Eye (tissue), 1 donor: ENCODE results near the gene JAML.
A peak's percentile ranks its signal among the peaks of the same experiment; 100 is the strongest.
"Not testable (repeated sequence)": the region's sequence is repeated elsewhere in the genome, so short reads cannot be mapped to it uniquely, and the experiment has no call there.

Experiments used
- DNase-seq: peaks from one replicate; pipeline ENCODE4 v3.0.0-alpha.2; 2015

The JAML gene

DNA sequence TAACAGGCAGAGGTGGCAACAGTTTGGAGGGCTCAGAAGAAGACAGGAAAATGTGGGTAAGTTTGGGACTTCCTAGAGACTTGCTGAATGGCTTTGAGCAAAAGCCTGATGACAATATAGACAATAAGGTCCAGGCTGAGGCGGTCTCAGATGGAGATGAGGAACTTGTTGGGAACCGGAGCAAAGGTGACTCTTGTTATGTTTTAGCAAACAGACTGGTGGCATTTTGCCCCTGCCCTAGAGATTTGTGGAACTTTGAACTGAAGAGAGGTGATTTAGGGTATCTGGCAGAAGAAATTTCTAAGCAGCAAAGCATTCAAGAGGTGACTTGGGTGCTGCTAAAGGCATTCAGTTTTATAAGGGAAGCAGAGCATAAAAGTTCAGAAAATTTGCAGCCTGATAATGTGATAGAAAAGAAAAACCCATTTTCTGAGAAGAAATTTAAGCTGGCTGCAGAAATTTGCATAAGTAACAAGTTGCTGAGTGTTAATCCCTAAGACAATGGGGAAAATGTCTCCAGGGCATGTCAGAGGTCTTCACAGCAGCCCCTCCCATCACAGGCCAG lies 33.8 kb downstream of the JAML start:
- DNase-seq: not testable (repeated sequence)

DNA sequence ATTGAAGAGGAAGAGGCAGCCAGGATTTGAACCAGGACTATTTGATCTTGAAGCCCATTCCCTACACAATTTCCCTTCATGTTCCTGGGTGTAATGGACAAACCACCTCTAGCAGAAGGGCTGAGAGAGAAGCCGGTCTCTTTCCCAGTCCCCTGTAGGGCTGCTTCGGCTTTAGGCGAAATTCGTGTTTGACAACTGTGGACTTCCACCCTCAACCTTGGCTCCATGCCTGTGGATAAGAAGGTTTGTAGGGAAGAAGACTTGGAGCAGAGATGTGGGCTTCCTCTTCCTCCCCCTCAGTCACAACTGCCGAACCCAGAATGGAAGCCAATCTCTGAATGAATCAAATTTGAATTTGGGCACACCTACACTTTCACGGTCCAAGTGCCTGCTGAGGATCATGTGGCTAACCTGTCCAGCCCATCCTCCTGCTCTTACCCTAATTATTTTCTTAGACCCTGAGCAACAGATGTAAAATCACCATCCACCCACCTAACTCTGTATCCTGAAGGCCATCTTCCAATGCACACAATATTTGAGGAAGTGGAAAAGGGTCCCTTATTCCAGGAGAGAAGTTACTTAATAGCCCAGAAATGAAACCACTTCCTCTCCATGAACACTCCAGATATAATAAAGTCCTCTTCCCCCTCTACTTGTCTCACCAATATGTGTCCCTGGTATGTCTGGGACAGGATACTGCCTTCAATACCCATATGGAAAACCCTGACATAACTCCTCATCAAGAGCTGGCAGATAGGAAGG lies 38.3 kb downstream of the JAML start:
- no peak for DNase-seq

DNA sequence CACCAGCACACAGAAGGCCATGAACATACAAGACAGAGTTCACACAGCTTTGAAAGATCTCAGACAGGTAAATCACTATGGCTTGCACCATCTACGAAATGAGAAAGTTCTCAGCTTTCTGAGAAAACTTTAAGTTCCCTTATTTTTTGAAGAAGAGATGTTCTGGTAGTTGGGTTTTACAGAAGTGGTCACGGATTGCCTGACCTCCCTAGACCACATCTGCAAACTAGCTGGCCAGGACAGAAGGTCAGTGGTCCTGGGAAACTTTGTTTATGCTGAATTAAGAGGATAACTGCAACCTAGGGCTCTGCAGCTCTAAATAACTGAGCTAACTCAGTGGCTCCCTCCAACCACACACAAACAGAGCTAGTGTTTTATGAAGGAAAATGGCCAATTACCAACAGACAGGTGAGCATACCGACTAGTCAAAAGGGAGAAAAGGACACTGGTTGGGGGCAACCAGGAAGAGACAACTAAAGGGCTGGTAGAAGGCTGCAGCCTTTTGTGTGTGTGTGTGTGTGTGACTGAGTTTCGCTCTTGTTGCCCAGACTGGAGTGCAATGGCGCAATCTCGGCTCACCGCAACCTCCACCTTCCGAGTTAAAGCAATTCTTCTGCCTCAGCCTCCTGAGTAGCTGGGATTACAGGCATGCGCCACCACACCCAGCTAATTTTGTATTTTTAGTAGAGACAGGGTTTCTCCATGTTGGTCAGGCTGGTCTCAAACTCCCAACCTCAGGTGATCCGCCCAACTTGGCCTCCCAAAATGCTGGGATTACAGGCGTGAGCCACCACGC lies 39.8 kb downstream of the JAML start:
- no peak for DNase-seq

DNA sequence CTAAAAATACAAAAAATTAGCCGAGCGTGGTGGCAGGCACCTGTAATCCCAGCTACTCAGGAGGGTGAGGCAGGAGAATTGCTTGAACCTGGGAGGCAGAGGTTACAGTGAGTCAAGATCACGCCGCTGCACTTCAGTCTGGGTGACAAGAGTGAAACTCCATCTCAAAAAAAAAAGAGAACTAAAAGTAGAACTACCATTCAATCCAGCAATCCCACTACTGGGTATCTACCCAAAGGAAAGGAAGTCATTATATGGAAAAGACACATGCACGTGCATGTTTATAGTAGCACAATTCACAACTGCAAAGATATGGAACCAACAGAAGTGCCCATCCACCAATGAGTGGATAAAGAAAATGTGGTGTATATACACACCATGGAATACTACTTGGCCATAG lies 41.1 kb downstream of the JAML start:
- not testable (repeated sequence) for DNase-seq

DNA sequence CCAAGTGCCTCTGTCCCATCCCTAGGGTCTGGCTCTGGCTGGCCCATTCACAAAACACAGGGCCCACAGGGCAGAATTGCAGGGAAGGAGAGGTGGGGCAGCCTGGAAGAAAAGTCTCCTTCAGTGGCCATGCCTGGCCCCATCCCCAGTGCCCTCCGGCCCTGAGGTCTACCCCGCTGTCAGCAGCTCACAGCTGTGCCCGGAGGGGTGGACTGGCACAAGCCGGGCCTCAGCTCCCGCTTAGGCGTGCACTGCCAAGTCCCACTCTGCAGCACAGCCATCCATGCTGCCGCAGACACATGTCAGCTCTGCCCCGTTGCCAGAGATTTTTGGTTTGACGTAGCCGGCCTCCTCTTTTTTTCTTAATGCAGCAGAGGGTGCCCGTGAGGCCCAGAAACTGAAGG lies 44.5 kb downstream of the JAML start:
- DNase-seq: peak; percentile 93

DNA sequence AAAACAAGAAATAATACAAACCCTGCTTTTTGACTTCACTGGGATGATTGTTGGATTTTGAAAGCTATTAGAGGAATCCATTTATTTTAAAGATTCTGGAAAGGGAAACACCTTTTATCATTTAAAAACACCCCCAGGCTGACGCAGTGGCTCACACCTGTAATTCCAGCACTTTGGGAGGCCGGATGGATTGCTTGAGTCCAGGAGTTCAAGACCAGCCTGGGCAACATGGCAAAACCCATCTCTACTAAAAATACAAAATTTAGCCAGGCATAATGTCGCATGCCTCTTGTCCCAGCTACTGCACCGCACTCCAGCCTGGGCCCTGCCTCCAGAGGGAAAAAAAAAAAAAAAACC lies 48.1 kb downstream of the JAML start:
- no peak for DNase-seq

DNA sequence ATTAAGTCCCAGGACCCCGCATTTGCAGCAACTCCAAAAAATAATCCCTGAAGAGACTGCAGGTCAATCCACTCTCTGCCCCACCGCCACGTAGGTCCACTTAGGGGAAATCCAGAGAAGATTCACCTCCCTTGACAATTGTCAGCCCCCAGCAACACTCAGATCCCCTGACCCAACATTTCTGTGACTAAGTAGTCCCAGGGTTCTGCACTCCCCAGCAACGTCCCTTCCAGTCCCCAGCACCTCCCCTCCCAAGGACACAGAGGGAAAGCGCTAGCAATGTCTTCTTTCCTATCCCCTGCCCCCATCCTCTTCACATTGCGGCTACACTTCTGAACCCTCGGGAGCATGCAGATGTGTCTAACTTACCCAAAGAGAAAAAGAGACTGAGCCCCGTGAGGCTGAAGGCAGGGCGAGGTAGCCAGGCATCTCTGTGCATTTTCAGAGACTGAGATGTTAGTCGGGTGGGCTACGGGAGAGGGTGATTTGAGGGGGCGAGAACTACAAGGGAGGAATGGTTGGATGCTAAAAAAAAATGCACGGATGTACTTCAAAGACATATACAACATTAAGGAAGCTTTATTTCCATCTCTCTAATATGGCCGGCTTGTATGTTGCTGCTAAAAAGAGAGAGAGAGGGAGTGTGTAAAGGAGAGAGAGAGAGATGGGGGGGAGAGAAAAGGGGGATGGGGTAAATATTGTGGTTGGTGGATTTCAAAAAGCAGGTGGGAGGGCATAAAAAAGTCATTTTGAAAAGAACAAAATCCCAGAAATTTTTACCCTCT lies 48.6 kb downstream of the JAML start, which contains the start of gene SCN2B:
TSS of gene SCN2B (minus strand) at position 647 of the 785 bp plus-strand sequence. CDS start at position 439, 208 bp downstream.
- DNase-seq: peak; percentile 82

DNA sequence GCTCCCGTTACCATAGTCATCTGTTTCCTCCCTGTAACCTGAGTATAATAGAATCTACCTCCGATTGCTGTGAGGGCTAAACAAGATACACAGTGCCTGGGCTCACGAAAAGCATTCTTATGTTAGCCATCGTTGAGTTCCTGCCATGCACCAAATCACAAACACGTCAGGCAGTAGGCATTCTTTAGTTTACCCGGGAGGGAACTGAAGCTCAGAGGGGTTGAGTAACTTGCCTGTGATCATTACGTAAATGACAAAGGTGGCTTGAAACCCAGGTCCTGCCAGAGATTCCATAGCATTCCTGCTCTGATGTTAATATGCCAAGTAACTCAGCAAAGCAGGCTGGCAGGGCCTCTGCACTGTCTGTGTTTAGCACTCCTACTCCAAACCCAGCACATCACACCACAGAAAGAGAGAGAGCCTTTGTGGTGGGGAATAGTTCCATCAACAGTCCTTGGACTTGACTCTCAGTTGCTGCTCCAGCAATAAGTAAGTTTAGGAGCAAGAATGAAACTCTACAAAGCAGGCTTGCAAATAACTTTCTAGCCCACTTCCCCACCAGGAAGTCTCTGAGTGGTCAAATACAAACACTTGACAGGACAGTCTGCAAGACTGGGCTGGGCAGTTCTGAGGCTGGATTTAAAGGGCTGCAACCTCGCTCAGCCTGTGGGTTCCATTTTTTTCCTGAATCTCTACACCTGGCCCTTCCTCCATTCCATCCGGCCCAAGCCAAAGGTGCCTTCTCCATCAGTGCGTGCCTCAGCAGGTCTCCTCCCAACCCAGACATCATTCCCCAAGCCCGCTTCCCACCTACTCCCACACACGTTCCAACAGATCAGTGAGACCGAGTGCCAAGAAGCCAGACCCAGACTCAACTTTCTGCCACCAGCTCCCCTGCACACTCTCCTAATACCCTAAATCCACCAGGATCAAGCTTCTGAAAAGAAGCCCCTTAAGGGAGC lies 49.5 kb downstream of the JAML start:
- DNase-seq: peak; percentile 28

DNA sequence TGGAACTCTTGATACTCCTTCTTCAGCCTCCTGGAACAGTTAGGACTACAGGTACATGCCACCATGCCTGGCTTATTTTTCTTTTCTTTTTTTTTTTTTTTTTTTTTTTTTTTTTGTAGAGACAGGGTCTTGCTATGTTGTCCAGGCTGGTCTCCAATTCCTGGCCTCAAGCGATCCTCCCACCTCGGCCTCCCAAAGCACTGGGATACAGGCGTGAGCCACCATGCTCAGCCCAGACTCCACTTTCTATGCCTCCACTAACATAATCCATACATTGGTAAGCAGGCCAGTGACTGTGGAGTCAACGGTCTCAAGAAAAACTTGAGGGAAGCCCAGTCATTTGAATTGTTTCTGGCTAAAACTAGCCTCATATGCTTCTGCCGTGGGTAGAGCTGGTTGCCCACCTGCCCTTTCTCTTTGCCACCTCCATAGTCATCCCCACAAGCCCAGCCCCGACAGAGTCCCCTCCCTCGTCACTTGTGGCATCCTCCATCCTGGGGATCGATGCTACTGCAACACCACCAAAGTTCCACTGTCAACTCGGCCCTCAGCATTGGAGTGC lies 50.7 kb downstream of the JAML start:
- DNase-seq: no peak

DNA sequence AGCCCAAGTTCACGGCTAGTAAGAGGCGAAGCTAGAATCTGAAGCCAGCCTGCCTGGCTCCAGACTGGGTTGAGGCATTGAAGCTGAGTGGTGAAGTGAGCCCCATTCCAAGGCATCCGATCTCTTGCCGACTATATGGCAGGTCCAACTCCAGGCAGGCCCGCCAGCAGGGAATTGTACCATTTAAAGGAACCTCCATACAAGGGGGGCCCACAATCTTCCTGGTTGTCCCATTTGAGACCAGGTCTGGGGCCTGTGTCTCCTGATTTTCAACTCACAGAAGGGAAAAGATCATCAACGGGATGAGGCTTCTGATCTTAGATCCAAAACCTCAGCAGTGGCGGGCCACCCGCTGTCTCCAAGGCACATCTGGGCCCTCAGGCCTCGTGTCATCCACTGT lies 52.5 kb downstream of the JAML start:
- DNase-seq: no peak

DNA sequence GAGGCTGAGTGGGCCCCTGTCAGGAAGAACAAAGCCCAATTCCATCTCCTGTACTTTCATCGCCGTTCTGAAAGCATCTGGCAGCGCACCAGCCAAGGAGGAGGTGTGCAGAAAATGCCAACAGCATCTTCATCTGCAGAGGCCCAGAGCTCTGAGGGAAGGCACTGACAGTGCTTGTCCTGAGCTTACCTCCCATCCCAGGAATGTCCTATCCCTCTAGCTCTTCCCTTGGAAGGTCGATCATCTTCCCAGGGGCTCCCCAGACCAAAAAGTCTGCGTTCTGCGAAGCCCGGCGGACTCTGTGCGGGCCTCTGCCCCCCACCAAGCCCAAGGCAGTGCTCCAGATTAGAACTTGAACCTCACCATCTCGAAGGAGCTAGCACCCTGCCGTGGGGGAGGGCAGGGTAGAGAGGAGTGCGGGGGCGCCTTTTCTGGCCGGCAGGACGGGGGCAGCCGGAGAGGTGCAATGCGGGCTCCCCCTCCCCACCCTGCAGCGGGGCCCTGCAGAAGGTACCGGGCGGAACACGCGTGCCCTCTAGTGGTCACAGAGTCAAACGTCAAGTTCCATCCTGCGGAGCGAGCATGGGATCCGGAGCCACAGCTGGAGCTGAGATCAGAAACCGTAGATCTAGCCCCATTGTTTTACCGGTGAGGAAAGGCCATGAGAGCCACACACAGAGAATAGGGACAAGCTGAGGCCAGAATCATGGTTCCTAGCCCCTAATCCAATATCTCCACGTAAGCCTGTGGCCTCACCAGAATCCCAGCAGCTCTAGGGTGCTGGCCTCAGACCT lies 53.3 kb downstream of the JAML start:
- DNase-seq: peak; percentile 90

DNA sequence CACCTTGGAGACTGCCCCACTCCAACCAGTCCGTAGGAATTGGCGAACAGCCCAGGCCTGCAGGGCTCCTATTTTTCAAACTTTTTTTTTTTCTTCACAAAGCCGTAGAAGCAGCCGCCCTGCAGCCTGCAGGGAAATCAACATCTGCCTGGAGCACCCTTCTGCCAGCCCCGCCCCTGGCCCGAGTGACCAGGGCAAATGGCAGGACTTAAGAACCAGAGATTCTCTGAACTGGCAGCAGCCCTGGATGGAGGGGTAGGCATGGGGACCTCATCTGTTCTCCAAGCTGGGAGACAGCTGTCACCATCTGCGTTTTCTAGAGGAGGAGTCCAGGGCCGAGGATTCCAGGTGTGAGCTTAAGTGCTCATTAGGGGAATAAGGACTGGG lies 53.9 kb downstream of the JAML start:
- no peak for DNase-seq

DNA sequence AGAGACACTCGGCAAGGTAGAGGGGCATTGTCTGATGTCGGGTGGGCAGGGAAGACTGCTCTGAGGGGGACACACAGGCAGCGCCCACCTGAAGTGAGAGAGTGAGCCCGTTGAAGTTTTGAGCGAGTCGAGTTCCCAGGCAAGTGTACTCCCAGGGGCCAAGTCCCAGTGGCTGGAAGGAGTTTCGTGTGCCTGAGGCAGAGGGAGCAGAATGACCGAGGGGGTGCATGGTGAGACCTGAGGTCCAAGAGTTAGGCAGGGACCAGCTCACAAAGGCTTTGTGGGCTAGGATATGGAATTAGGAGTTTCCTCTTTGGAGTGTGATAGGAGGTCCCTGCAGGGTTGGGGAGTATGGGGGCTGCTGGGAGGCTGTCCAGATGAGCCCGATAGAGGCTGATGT lies 54.6 kb downstream of the JAML start:
- no peak for DNase-seq

DNA sequence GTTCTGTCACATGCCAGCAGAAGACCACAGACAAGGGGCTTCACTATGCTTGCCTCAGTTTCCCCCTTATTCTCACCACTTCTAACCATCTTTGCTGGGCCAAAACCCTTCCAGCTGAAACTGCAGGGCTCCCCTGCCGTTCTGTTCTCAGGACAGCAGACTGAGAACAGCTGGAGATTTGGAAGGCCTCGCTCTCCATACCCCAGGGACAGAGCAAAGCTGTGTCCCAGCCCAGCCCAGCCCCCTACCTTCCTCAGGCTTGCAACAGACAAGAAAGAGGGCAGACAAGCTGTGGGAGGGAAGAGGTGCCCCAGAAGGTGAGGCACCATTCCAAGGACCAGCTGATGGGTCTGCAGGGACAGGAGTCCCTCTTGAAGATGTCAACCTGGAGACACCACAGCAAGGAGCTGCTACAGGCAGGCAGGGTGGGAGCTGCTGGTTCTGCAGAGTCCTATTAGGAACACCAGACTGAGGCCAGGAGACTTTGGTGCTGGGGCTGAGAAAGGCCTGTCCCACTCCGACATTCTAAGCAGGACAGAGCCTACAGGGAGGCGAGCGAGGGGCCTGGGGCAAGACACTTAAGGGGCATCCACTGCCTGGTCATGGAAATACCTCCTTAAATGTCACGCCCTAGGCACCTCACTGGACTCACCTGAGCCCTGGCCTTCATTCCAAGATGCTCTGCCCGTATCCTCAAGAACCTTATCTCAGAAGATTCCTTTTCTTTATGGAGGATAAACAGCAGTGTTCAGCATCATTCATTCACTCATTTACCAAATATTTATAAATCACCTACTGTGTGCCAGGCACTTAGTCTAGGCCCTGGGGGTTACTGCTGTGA lies 55.3 kb downstream of the JAML start:
- DNase-seq: no peak

DNA sequence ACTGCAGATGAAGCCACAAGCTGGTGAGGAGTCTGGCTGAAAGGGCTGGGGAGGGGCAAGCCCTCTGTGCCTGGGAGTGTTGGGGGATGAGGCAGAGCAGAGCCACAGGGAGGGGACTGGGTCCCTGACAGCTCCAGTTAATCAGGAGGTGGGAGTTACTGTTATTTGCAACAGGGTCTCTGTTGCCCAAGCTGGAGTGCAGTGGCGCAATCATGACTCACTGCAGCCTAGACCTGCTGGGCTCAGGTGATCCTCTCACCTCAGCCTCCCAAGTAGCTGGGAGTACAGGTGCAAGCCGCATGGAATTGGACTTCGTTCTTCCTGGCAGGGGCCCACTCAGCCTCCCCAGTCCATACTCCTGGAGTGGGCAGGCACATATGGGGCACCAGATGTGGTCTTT lies 56.1 kb downstream of the JAML start:
- DNase-seq: no peak

DNA sequence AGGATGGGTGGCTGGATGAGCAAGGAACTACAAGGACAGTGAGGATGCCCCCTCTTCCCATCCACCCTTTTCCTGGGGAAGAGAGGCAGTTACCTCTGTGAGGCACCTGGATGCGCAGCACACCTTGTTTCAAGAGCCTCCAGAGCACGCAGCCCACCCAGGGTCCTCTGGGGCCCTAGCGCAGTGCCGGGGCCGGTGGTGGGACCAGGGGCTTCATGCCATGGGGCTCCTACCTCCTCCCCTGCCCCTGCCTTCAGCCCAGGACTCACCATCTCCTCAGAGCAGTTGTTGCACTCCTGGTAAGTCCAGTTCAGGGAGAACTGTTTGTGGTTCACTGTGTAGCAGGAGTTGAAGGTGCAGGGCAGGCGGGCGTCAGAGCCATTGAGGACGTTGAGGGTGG lies 56.5 kb downstream of the JAML start:
- DNase-seq: no peak

DNA sequence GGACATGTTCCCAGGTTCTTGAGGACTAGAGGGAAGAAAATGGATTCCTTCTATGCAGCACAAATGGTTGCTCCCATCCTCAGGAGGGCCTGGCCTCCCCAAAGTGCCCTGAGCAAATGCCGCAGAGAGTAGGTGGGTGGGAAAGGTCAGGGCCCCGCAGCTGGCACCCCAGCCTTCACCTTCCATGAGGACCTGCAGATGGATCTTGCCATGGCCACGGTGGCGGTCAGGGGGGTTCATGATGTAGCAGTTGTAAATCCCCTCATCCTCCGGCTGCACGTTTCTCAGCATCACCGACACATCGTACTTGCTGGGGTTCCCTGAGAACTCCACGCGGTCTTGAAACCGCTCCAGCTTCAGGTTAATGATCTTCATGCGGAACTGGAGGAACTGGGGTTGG lies 56.9 kb downstream of the JAML start:
- no peak for DNase-seq

DNA sequence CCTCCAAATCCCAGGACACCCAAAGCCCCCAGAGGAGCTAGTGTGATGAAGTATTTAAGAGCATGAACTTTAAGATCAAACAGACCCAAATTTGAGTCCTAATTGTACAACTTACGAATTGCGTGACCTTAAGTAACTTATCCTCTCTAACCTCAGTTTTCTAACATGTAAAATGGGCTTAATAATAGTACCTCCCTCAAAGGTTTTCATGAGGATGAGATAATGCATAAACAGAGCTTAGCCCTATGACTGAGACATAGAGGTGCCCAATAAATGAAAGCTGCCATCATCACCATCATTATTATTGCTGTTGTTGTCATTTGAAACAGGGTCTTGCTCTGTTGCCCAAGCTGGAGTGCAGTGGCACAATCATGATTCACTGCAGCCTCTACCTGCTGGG lies 57.6 kb downstream of the JAML start:
- no peak for DNase-seq

DNA sequence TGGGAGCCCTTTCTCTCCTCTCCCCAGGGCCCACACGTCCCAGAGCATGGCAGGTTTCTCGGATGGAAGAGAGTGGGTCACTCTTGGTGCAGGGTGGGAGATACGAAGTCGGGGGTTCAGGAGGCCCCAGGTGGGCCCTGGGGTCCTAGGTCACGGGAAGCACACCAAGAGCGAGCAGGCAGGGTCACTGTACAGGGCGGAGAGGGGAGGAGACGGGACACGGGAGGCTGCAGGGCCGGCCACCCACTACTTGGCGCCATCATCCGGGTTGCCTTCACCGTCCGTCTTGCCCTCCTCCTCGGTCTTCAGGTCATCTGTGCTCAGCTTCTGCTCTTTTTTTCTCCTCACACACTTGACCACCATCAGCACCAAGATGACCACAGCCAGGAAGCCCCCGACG lies 58.2 kb downstream of the JAML start:
- no peak for DNase-seq

DNA sequence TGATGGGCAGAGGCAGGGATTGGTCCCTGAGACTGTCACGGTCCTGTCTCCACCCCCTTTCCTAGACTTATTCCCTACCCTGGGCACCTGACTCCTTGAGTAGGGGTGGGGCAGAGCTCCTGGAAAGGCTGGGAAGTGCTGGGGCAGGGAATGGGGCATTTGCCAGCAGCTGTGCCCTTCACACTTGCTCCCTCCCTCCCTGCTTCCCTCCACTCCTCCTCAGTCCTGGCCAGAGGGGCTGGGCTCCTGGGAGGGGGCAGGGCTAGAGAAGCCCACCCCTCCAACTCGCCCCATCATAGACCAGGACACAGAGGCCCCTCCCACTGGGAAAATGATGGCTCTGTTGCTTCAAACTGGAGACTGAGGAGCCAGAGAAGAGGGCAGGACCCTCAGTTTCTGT lies 59.9 kb downstream of the JAML start:
- DNase-seq: no peak
